IMR-90 (cell line): ENCODE results near the gene PITPNC1. TPM values are rescaled to one million over a fixed set of nuclear protein-coding genes. Genes with fewer than 3 reads are reported as not detected.
A peak's percentile ranks its signal among the peaks of the same experiment; 100 is the strongest.
"Not testable (repeated sequence)": the region's sequence is repeated elsewhere in the genome, so short reads cannot be mapped to it uniquely, and the experiment has no call there.

Experiments
- ATAC-seq: fragments of 200-7000 bp; cut with Tn5 transposase; 2 replicates; pipeline ENCODE4 v1.9.1; 2020; ENCODE audit warnings: low read depth, mild to moderate bottlenecking, moderate library complexity
- BruUV-seq: library from RNA; stranded (reverse); fragments of 400-500 nt; replicated peaks from 2 replicates; lab custom pipeline; 2021; lab: Mats Ljungman, UMichigan
- CTCF ChIA-PET: fragments of 300-600 bp; formaldehyde crosslinking; extraction: SDS; loops from one replicate; lab custom pipeline; 2021; ENCODE audit warnings: antibody characterized with exemption; lab: Yijun Ruan, JAX
- POLR2A ChIA-PET: fragments of 300-600 bp; sonication (Branson Sonifier 250); formaldehyde crosslinking; loops from one replicate; lab custom pipeline; 2022; ENCODE audit warnings: antibody characterized with exemption; ENCODE audit not compliant: unreplicated experiment; lab: Charles Lee
- DNase-seq: peaks from one replicate; pipeline ENCODE4 v3.0.0; 2013
- H2AFZ ChIP-seq: replicated peaks from 2 replicates; pipeline ENCODE3; 2013; ENCODE audit warnings: low read length, mild to moderate bottlenecking; ENCODE audit not compliant: poor library complexity
- H2AK5ac ChIP-seq: 2 replicates; pipeline ENCODE4 v1.6.1; 2013; ENCODE audit warnings: low read depth, low read length, inconsistent platforms
- H2AK9ac ChIP-seq: replicated peaks from 2 replicates; pipeline ENCODE3; 2013; ENCODE audit warnings: mild to moderate bottlenecking, low read depth, low read length, moderate library complexity; ENCODE audit not compliant: poor library complexity
- H2BK120ac ChIP-seq: 2 replicates; pipeline ENCODE4 v1.6.1; 2013; ENCODE audit warnings: low read depth, low read length, inconsistent platforms
- H2BK15ac ChIP-seq: 3 replicates; pipeline ENCODE4 v1.6.1; 2013; ENCODE audit warnings: low read depth, low read length, inconsistent platforms
- H2BK20ac ChIP-seq: 2 replicates; pipeline ENCODE4 v1.6.1; 2013; ENCODE audit warnings: low read depth, mild to moderate bottlenecking, inconsistent platforms, low read length, moderate library complexity
- H2BK5ac ChIP-seq: 2 replicates; pipeline ENCODE4 v1.6.1; 2013; ENCODE audit warnings: mild to moderate bottlenecking, low read depth, low read length, inconsistent platforms; ENCODE audit not compliant: poor library complexity, severe bottlenecking
- H3K14ac ChIP-seq: replicated peaks from 2 replicates; pipeline ENCODE4 v1.6.1; 2013; ENCODE audit warnings: low read depth, low read length, inconsistent platforms
- H3K18ac ChIP-seq: 2 replicates; pipeline ENCODE4 v1.6.1; 2013; ENCODE audit warnings: low read depth, low read length, control low read depth
- H3K23ac ChIP-seq: 2 replicates; pipeline ENCODE4 v1.6.1; 2013; ENCODE audit warnings: low read depth, low read length, inconsistent platforms
- H3K27ac ChIP-seq: 2 replicates; pipeline ENCODE4 v1.5.1; 2013; ENCODE audit warnings: mild to moderate bottlenecking, control low read depth, low read length; ENCODE audit not compliant: insufficient read depth
- H3K27me3 ChIP-seq: 2 replicates; pipeline ENCODE4 v1.6.1; 2013; ENCODE audit warnings: low read length; ENCODE audit not compliant: control insufficient read depth, insufficient read depth
- H3K36me3 ChIP-seq: 2 replicates; pipeline ENCODE4 v1.6.1; 2013; ENCODE audit warnings: low read length, mixed read lengths; ENCODE audit not compliant: control insufficient read depth, insufficient read depth
- H3K4ac ChIP-seq: 2 replicates; pipeline ENCODE4 v1.6.1; 2013; ENCODE audit warnings: low read depth, low read length, inconsistent platforms
- H3K4me1 ChIP-seq: 2 replicates; pipeline ENCODE4 v1.6.1; 2013; ENCODE audit warnings: low read length, mixed read lengths; ENCODE audit not compliant: control insufficient read depth, insufficient read depth
- H3K4me2 ChIP-seq: 2 replicates; pipeline ENCODE4 v1.6.1; 2013; ENCODE audit warnings: low read depth, mild to moderate bottlenecking, control low read depth, low read length, moderate library complexity
- H3K4me3 ChIP-seq: 2 replicates; pipeline ENCODE4 v1.5.1; 2013; ENCODE audit warnings: low read depth, mild to moderate bottlenecking, control low read depth, low read length, moderate library complexity; ENCODE audit not compliant: insufficient read depth
- H3K56ac ChIP-seq: 2 replicates; pipeline ENCODE4 v1.6.1; 2013; ENCODE audit warnings: low read length, inconsistent platforms; ENCODE audit not compliant: insufficient read depth; ENCODE audit errors: extremely low read depth
- H3K79me1 ChIP-seq, 2 experiments: 2 replicates each; pipeline ENCODE4 v1.6.1; 2013; ENCODE audit warnings: low read length in 2 of 2, inconsistent platforms in 1 of 2, low read depth in 1 of 2
- H3K9ac ChIP-seq: 2 replicates; pipeline ENCODE4 v1.6.1; 2013; ENCODE audit warnings: low read depth, low read length, control low read depth
- H3K9me1 ChIP-seq: 2 replicates; pipeline ENCODE4 v1.6.1; 2013; ENCODE audit warnings: low read length, inconsistent platforms; ENCODE audit not compliant: insufficient read depth
- H3K9me3 ChIP-seq: 2 replicates; pipeline ENCODE4 v1.6.1; 2013; ENCODE audit warnings: low read length; ENCODE audit not compliant: control insufficient read depth, insufficient read depth
- H4K20me1 ChIP-seq: 2 replicates; pipeline ENCODE4 v1.6.1; 2013; ENCODE audit warnings: low read length, inconsistent platforms; ENCODE audit not compliant: insufficient read depth
- H4K5ac ChIP-seq: 2 replicates; pipeline ENCODE4 v1.6.1; 2013; ENCODE audit warnings: mild to moderate bottlenecking, low read depth, low read length, control low read depth
- H4K8ac ChIP-seq, 2 experiments: 2 replicates each; pipeline ENCODE4 v1.6.1; 2013; ENCODE audit warnings: low read depth in 2 of 2, low read length in 2 of 2, control low read depth in 1 of 2, inconsistent platforms in 1 of 2
- H4K91ac ChIP-seq: 2 replicates; pipeline ENCODE4 v1.6.1; 2013; ENCODE audit warnings: low read depth, low read length, inconsistent platforms; ENCODE audit not compliant: insufficient read depth
- WGBS, 2 experiments: methylation state at CpG; one replicate each; pipeline versions ENCODE4 v1.1.5 to v1.1.7; 2013; ENCODE audit warnings: missing lambda C conversion rate in 2 of 2; ENCODE audit not compliant: insufficient read length in 1 of 2; ENCODE audit errors: extremely low coverage in 2 of 2; 5-methylcytosine and 5-hydroxymethylcytosine counted together
- dilution Hi-C: fragments of 300-500 bp; cut with HindIII; formaldehyde crosslinking; loops from one replicate; pipeline ENCODE4 v1.14.3; 2018; ENCODE audit warnings: low sequenced_read_pairs; ENCODE audit not compliant: unreplicated experiment
- in situ Hi-C: fragments of 300-500 bp; cut with MboI; formaldehyde crosslinking; loops from 3 replicates; pipeline ENCODE4 v1.14.3; 2019; ENCODE audit warnings: low sequenced_read_pairs, inconsistent platforms, mixed read lengths
- intact Hi-C: fragments of 100-400 bp; cut with micrococcal nuclease; formaldehyde crosslinking; loops from 2 replicates; pipeline ENCODE4 v1.10.0; 2022
- polyA plus RNA-seq, 3 experiments: library from polyadenylated mRNA; depleted of rRNA; stranded (reverse); fragments of >200 nt; gene quantifications; 2 replicates each; pipeline ENCODE4 v1.2.3, GENCODE V29; 2012; ENCODE audit warnings: low replicate concordance in 1 of 3
- total RNA-seq: library from RNA; depleted of rRNA; stranded (reverse); fragments of >200 nt; gene quantifications from 2 replicates; pipeline ENCODE4 v1.2.3, GENCODE V29; 2012

The PITPNC1 gene
- total and polyA plus RNA-seq, 2 of the 4 experiments (the other 2 are of a cell fraction) = 4.1 TPM

- H3K18ac ChIP-seq, H3K27me3 ChIP-seq, H3K4me3 ChIP-seq, H4K5ac ChIP-seq, POLR2A ChIA-PET, DNase-seq, H3K56ac ChIP-seq, H4K91ac ChIP-seq, H3K4me2 ChIP-seq, H2AFZ ChIP-seq, ATAC-seq, H4K20me1 ChIP-seq, BruUV-seq, H2BK20ac ChIP-seq, H3K9ac ChIP-seq, H2BK5ac ChIP-seq, CTCF ChIA-PET, H3K23ac ChIP-seq, dilution Hi-C loops, H3K9me1 ChIP-seq, H2BK120ac ChIP-seq, H3K4me1 ChIP-seq, H2AK9ac ChIP-seq, H3K9me3 ChIP-seq, H3K14ac ChIP-seq, H3K27ac ChIP-seq, intact Hi-C loops, H2BK15ac ChIP-seq, H3K4ac ChIP-seq, H3K36me3 ChIP-seq, H4K8ac ChIP-seq, in situ Hi-C loops: not testable (repeated sequence)
- H3K79me1 ChIP-seq = peaks cover 16 to 23% of the 10 kb centered on the region in 2 experiments
- peak overlapping the region; percentile 52; the same call in 1 of the 2 replicates for H2AK5ac ChIP-seq
- WGBS, 2 experiments = no CpG with 5 or more reads among the region's 4 CpGs
These were observed 53.4 kb downstream of the PITPNC1 start for GRCh38 chr17:67430515-67430914.
